Measurements from ENCODE around the gene DPF3. TPM values are rescaled to one million over a fixed set of nuclear protein-coding genes. Genes with fewer than 3 reads are reported as not detected.

Gene DPF3
- total RNA-seq (2022; extraction: Qiagen RNA extraction; ENCODE audit: low read depth) = 0.10 to 0.61 TPM (median 0.27 TPM) in 5 replicates

GRCh38 chr14:72893636-72894322, at the start of gene DPF3:
Gene DPF3 (minus strand): TSS chr14:72894101. CDS start chr14:72894088, 13 bp downstream.

GRCh38 chr14:72926292-72927028, 32.6 kb upstream of the DPF3 start, which contains the start of gene DCAF4:
Gene DCAF4 (plus strand): TSS chr14:72926464. CDS start chr14:72937979, 11,515 bp downstream.

Other genes with a start within 250 kb of the DPF3 start
- 22.6 to 33.6 TPM (median 26.5 TPM) in 5 replicates for gene DCAF4, start 32.4 kb upstream of the DPF3 start, total RNA-seq (2022; extraction: Qiagen RNA extraction; ENCODE audit: low read depth)
- 8.9 to 11.1 TPM (median 10.1 TPM) in 5 replicates for gene ZFYVE1, start 133.0 kb upstream of the DPF3 start, total RNA-seq (2022; extraction: Qiagen RNA extraction; ENCODE audit: low read depth)
- gene RBM25, start 164.4 kb upstream of the DPF3 start, total RNA-seq (2022; extraction: Qiagen RNA extraction; ENCODE audit: low read depth) = 52.9 to 78.8 TPM (median 61.1 TPM) in 5 replicates
- 58.0 to 69.9 TPM (median 60.3 TPM) in 5 replicates for gene PSEN1, start 242.4 kb upstream of the DPF3 start, total RNA-seq (2022; extraction: Qiagen RNA extraction; ENCODE audit: low read depth)